Subcutaneous abdominal adipose tissue (tissue), 5 donors: ENCODE data around the gene SLC29A1.
A peak's percentile ranks its signal among the peaks of the same experiment; 100 is the strongest.

Source experiments
- H3K27ac ChIP-seq: one replicate; pipeline ENCODE4 v1.7.0; 2013; ENCODE audit warnings: low read depth, mild to moderate bottlenecking, inconsistent platforms, low read length, moderate library complexity
- H3K27me3 ChIP-seq, 5 donors: one replicate each; pipeline ENCODE4 v1.7.0; 2013; ENCODE audit warnings: low read length in 5 of 5, inconsistent platforms in 1 of 5; ENCODE audit not compliant: control insufficient read depth in 5 of 5, insufficient read depth in 4 of 5
- H3K36me3 ChIP-seq, 5 donors: one replicate each; pipeline ENCODE4 v1.7.0; 2013; ENCODE audit warnings: low read length in 5 of 5; ENCODE audit not compliant: control insufficient read depth in 5 of 5, insufficient read depth in 5 of 5
- H3K4me1 ChIP-seq, 5 donors: one replicate each; pipeline ENCODE4 v1.7.0; 2013; ENCODE audit warnings: low read length in 5 of 5, mild to moderate bottlenecking in 3 of 5, moderate library complexity in 1 of 5; ENCODE audit not compliant: control insufficient read depth in 5 of 5, insufficient read depth in 5 of 5
- H3K4me3 ChIP-seq, 5 donors: one replicate each; pipeline ENCODE4 v1.7.0; 2013; ENCODE audit warnings: low read length in 5 of 5, low read depth in 1 of 5
- H3K9ac ChIP-seq, 5 donors: one replicate each; pipeline ENCODE4 v1.7.0; 2013; ENCODE audit warnings: low read length in 5 of 5, mild to moderate bottlenecking in 4 of 5, moderate library complexity in 3 of 5
- H3K9me3 ChIP-seq, 5 donors: one replicate each; pipeline ENCODE4 v1.7.0; 2013; ENCODE audit warnings: low read length in 5 of 5; ENCODE audit not compliant: control insufficient read depth in 5 of 5
- donor health status: healthy.
- donor health status: healthy.
- donor health status: healthy.
- donor health status: healthy.
- donor health status: healthy.

Gene SLC29A1

DNA sequence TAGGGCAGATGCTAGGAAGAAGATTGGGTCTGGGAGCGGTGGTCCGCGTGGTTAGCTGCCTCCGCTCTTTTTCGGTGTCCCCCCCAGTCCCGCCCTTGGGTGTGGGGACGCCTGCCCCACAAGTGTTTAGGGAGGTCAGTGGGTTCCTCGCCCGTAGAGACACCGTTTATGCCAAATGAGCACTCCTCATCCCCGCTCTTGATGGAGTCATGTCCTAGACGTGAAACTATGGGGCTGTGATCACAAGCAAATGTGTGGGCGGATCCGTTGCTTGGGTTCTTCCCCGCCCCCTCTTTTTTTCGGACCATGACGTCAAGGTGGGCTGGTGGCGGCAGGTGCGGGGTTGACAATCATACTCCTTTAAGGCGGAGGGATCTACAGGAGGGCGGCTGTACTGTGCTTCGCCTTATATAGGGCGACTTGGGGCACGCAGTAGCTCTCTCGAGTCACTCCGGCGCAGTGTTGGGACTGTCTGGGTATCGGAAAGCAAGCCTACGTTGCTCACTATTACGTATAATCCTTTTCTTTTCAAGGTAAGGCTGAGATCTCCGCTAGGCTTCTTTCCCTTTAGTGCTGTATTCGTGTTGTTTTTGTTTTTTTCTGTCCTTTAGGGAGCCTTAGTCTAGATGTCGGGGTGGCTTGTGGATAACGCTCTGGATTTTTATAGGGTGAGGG is 23.4 kb downstream of the SLC29A1 start, which contains the start of gene HSP90AB1:
TSS of gene HSP90AB1 (plus strand) at position 439 of the 675 bp plus-strand sequence. CDS start 1,529 bp downstream, outside the sequence.
- Histone ChIP-seq H3K4me3 (peak within 1 kb of the TSS; percentile 86 to 99 (median 98)), H3K27ac (peak within 1 kb of the TSS; percentile 99), H3K4me1 (peaks cover 7 to 39% (median 30%) of the 10 kb centered on the region in 5 donors), H3K9me3 (no peaks in the 10 kb centered on the region), H3K27me3 (no peaks in the 10 kb centered on the region), H3K9ac (peak within 1 kb of the TSS; percentile 91 to 100 (median 98)), H3K36me3 (peaks cover 22 to 36% (median 34%) of the 10 kb centered on the region in 5 donors)

GRCh38 chr6:44247338-44248302 is 24.2 kb downstream of the SLC29A1 start:
- H3K4me1 ChIP-seq, result peaks cover 7 to 42% (median 30%) of the 10 kb centered on the region in 5 donors

GRCh38 chr6:44248579-44248978 is 25.2 kb downstream of the SLC29A1 start:
- H3K36me3 ChIP-seq, result peaks cover 26 to 53% (median 50%) of the 10 kb centered on the region in 5 donors
- no peaks in the 10 kb centered on the region for H3K27me3 ChIP-seq
- no peaks in the 10 kb centered on the region for H3K9me3 ChIP-seq
- peaks cover 7 to 42% (median 30%) of the 10 kb centered on the region in 5 donors for H3K4me1 ChIP-seq
- H3K9ac ChIP-seq, result peak overlapping the region; percentile 91 to 100 (median 98)
- H3K27ac ChIP-seq, result peak overlapping the region; percentile 99
- H3K4me3 ChIP-seq, result peak overlapping the region; percentile 85 to 99 (median 97)

More at GRCh38 chr6:44247338-44248302, 24.2 kb downstream of the SLC29A1 start:
- H3K27ac ChIP-seq, result peak overlapping the region; percentile 99
- peaks cover 26 to 44% (median 41%) of the 10 kb centered on the region in 5 donors for H3K36me3 ChIP-seq
- H3K27me3 ChIP-seq, result no peaks in the 10 kb centered on the region
- H3K9ac ChIP-seq, result peak overlapping the region; percentile 91 to 100 (median 98)
- peak overlapping the region; percentile 86 to 99 (median 98) for H3K4me3 ChIP-seq
- no peaks in the 10 kb centered on the region for H3K9me3 ChIP-seq

GRCh38 chr6:44249082-44249748 is 25.8 kb downstream of the SLC29A1 start:
- peak overlapping the region in 3 of 5 donors; percentile 6 to 91 (median 41) for H3K9ac ChIP-seq
- H3K27me3 ChIP-seq, result no peaks in the 10 kb centered on the region
- H3K27ac ChIP-seq, result peak overlapping the region; percentile 99
- peak overlapping the region; percentile 85 to 99 (median 97) for H3K4me3 ChIP-seq
- peaks cover 29 to 60% (median 57%) of the 10 kb centered on the region in 5 donors for H3K36me3 ChIP-seq
- H3K9me3 ChIP-seq, result no peaks in the 10 kb centered on the region
- peaks cover 9 to 42% (median 30%) of the 10 kb centered on the region in 5 donors for H3K4me1 ChIP-seq

- peak overlapping the region; percentile 99 for H3K27ac ChIP-seq
- H3K36me3 ChIP-seq, result peaks cover 29 to 70% (median 66%) of the 10 kb centered on the region in 5 donors
- H3K4me1 ChIP-seq, result peaks cover 9 to 41% (median 30%) of the 10 kb centered on the region in 5 donors
- H3K9ac ChIP-seq, result peak overlapping the region in 1 of 5 donors; percentile 9
- no peaks in the 10 kb centered on the region for H3K9me3 ChIP-seq
- H3K27me3 ChIP-seq, result no peaks in the 10 kb centered on the region
- H3K4me3 ChIP-seq, result no peak overlapping the region
These were observed 26.8 kb downstream of the SLC29A1 start for GRCh38 chr6:44250067-44250717.

DNA sequence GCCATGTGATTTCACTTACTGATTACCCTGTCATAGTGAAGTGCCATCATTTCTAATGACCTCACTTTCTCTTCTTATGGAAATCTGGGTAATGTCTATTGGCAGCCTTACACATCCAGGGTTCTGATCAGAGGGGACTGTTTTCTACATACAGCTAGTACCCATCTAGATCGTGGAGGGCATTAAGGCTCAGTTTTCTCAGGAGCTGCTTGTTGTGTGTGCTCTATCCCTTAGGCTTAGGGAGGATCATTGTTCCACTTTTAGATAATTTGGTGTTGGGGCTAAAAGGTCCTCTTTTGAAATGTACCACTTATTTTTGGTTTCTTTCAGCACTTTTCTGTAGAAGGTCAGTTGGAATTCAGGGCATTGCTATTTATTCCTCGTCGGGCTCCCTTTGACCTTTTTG is 27.3 kb downstream of the SLC29A1 start:
- Histone ChIP-seq H3K27ac (peak overlapping the region; percentile 4), H3K9me3 (no peaks in the 10 kb centered on the region), H3K9ac (no peak overlapping the region), H3K36me3 (peaks cover 29 to 75% (median 70%) of the 10 kb centered on the region in 5 donors), H3K4me1 (peaks cover 9 to 36% (median 26%) of the 10 kb centered on the region in 5 donors), H3K27me3 (no peaks in the 10 kb centered on the region), H3K4me3 (no peak overlapping the region)

DNA sequence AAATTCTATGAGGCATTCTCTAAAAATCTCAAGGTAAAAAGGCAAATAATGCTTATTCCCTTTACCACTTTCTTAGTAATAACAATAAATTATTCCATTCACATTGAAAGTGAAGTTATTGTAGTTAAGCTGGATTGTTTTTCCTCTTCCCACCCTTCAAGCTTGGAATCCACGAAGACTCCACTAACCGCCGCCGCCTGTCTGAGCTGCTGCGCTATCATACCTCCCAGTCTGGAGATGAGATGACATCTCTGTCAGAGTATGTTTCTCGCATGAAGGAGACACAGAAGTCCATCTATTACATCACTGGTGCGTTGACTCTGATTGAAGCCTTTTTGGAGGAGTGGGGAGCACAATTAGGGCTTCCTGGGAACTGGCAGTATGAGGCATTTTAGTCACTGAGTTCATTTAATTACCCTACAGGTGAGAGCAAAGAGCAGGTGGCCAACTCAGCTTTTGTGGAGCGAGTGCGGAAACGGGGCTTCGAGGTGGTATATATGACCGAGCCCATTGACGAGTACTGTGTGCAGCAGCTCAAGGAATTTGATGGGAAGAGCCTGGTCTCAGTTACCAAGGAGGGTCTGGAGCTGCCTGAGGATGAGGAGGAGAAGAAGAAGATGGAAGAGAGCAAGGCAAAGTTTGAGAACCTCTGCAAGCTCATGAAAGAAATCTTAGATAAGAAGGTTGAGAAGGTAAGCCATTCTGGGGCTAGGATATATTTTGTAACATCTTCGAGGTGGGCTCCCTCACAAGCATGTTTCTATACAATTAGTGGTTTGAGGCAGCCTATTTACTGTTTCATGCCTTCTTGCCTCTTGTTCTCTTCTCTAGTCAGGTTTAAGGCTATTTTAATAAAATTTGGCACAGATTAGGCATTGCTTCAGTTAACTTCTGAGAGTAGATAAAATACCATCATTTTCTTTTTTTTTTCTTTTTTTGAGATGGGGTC is 28.5 kb downstream of the SLC29A1 start:
- Histone ChIP-seq H3K4me3 (no peak overlapping the region), H3K4me1 (peaks cover 11 to 37% (median 31%) of the 10 kb centered on the region in 5 donors), H3K36me3 (peaks cover 29 to 75% (median 70%) of the 10 kb centered on the region in 5 donors), H3K9me3 (no peaks in the 10 kb centered on the region), H3K27me3 (no peaks in the 10 kb centered on the region), H3K27ac (peak overlapping the region; percentile 33), H3K9ac (no peak overlapping the region)

- Histone ChIP-seq H3K27me3 (no peaks in the 10 kb centered on the region), H3K4me1 (peaks cover 9 to 39% (median 34%) of the 10 kb centered on the region in 5 donors), H3K36me3 (peaks cover 29 to 74% (median 72%) of the 10 kb centered on the region in 5 donors)
These were observed 30.1 kb downstream of the SLC29A1 start for GRCh38 chr6:44253307-44254101.

More at GRCh38 chr6:44253307-44254101, 30.1 kb downstream of the SLC29A1 start:
- Histone ChIP-seq H3K9ac (no peak overlapping the region), H3K27ac (no peak overlapping the region), H3K9me3 (no peaks in the 10 kb centered on the region), H3K4me3 (no peak overlapping the region)
